Sigmoid colon (tissue), 3 donors: Measurements from ENCODE around the gene MUL1.

Experiments used
- POLR2A ChIP-seq, 2 donors: fragments of 450-650 bp; IDR thresholded peaks; one replicate each; pipeline ENCODE4 v1.6.1; 2016; ENCODE audit warnings: antibody characterized with exemption in 2 of 2, mild to moderate bottlenecking in 2 of 2, moderate library complexity in 2 of 2
- TF ChIP-seq, protein P1 (sequence below), 4 experiments: fragments of 450-650 bp in 3 of 4; fragments of 200-600 bp in 1 of 4; IDR thresholded peaks; one replicate each; pipeline ENCODE4 v1.5.1; 2016 to 2019; ENCODE audit warnings: antibody characterized with exemption in 4 of 4, mild to moderate bottlenecking in 3 of 4, moderate library complexity in 2 of 4

DNA sequence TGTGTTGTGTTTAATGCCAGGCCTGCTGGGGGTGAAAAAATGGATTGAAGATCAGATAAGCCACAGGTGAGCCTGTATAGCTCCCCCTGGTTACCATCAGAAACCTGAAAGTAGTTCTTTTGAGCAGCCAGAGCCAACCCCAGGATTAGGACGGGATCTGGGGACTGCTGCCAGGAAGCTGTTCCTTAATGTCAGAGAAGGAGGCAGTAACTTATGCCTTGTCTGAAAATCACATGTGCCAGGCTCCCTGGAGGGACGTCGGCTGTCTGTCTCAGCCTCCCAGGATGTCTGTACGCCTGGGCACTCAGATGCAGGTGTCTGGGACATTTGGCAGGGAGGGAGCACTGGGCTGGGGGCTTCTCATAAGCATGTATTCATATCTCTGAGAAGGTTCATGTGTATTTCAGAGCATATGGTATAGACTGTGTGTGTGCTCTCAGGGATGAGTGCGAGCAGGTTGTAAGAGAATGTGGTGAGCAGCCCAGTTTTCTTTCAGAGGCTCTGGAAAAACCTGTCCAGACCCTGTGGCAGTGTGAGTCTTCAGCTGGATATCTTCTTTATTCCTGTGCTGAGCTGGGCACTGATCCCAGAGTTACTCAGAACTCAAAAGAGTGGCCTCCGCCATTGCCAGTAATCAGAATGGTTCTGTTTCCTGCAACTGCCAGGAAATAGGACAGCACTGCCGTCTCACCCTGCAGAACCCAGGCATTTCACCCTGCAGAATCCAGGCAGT is 47.2 kb upstream of the MUL1 start:
- TF ChIP-seq, protein P1, sequence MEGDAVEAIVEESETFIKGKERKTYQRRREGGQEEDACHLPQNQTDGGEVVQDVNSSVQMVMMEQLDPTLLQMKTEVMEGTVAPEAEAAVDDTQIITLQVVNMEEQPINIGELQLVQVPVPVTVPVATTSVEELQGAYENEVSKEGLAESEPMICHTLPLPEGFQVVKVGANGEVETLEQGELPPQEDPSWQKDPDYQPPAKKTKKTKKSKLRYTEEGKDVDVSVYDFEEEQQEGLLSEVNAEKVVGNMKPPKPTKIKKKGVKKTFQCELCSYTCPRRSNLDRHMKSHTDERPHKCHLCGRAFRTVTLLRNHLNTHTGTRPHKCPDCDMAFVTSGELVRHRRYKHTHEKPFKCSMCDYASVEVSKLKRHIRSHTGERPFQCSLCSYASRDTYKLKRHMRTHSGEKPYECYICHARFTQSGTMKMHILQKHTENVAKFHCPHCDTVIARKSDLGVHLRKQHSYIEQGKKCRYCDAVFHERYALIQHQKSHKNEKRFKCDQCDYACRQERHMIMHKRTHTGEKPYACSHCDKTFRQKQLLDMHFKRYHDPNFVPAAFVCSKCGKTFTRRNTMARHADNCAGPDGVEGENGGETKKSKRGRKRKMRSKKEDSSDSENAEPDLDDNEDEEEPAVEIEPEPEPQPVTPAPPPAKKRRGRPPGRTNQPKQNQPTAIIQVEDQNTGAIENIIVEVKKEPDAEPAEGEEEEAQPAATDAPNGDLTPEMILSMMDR (IDR thresholded peaks at IDR 0.05) = no peak
- TF ChIP-seq POLR2A (IDR thresholded peaks at IDR 0.05) = no peak
